GM21786 (cell line): ENCODE results near the gene IGFL4.

ENCODE experiments used
- ATAC-seq: cut with Tn5 transposase; IDR thresholded peaks from one replicate; pipeline ENCODE4 v1.9.1; 2021; ENCODE audit not compliant: unreplicated experiment

Gene IGFL4

DNA sequence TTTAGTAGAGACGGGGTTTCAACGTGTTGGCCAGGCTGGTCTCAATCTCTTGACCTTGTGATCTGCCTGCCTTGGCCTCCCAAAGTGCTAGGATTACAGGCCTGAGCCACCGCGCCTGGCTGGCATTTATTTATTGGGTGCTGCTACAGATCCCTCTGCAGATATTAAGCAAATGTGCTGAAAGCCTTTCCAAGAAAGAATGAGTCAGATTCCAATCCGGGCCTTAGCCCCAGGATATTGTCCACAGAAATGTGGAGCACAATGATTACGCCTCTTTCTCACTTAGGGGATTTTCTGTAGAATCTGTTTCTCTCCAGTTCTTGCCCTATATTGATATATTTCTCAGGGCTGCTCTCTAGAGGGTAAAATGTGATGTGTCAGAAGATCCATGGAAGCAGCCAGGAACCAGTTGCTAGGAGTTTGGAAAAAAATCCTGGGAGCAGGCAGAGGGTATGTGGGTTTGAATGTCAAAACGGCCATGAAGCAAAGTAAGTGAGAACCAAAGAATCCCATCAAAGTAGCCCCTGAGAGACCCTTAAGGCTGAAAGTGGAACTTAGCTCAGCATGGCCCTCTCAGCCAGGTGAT is 24.8 kb upstream of the IGFL4 start:
- ATAC-seq = no peak

DNA sequence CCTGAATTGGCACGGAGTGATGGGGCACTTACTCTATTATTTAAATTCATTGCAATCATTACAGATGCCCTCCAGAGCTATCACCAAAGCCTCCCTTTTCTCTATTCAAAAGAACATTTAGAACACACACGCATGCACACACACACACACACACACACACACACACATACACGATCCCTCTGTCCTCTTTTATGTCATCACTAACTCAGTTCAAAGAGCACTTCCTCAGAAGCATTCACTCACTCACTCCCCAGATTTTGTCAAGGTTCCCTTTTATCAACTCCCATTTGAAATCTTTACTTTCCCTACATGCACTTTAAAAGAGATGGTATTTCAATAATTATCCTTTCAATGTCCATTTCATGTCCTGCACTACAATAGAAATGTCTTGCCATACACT is 22.4 kb upstream of the IGFL4 start:
- ATAC-seq = no peak

GRCh38 chr19:46060012-46060411 is 19.2 kb upstream of the IGFL4 start:
- ATAC-seq = no peak

- no peak for ATAC-seq
These were observed 18.0 kb upstream of the IGFL4 start for GRCh38 chr19:46058778-46059177.

GRCh38 chr19:46056536-46056935 is 15.7 kb upstream of the IGFL4 start:
- no peak for ATAC-seq

- no peak for ATAC-seq
These were observed 12.1 kb upstream of the IGFL4 start for GRCh38 chr19:46052896-46053295.

GRCh38 chr19:46049597-46049996 is 8.8 kb upstream of the IGFL4 start:
- no peak for ATAC-seq

GRCh38 chr19:46043519-46043918 is 2.7 kb upstream of the IGFL4 start:
- no peak for ATAC-seq

DNA sequence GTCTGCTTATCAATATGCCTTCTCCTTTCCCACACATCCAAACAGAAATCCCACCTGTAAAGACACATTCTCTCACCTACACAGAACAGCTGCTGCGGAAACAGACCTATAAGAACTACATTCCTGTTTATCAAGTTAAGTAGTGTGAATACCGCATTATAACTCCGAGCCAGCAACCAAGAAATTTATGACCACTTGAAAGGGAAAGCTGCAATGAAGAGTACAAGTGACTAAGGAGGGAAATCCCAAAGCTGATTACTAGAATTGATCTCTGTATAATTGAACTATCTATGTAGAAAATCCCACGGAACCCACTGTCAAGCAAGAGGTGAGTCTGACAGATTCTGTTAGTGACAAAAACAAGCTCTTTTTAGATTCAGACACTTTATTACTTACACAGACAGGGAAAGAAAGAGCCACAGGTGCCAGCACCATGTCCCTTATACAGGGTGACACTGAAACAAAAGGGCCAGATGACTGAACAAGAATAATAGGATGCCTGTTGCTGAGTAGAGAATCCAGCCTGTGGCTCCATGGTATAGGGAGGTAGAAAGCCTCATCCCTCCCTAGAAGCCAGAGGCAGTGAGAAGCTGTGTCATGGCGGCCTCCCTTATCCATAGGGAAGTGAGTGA is 1.6 kb upstream of the IGFL4 start:
- ATAC-seq = no peak

GRCh38 chr19:46040125-46040524 is 677 bp downstream of the IGFL4 start:
- no peak for ATAC-seq

DNA sequence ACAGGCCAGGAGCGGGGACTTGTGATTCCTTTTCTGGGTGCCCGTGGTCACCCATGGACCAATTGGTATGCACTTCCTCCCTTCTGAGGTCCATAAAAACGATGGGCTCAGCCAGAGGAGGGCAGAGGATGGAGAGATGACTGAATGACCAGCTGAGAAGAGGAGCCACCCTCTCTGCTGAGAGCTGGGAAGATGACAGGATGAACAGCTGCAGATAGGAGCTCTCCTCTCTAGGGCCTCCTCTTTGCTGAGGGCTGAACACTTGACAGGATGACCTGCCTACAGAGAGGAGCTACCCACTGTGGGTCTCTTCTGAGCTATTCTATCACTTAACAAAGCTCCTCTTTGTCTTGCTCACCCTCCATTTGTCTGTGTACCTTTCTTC is 4.1 kb downstream of the IGFL4 start:
- no peak for ATAC-seq

GRCh38 chr19:46035986-46036743 is 4.6 kb downstream of the IGFL4 start:
- no peak for ATAC-seq

DNA sequence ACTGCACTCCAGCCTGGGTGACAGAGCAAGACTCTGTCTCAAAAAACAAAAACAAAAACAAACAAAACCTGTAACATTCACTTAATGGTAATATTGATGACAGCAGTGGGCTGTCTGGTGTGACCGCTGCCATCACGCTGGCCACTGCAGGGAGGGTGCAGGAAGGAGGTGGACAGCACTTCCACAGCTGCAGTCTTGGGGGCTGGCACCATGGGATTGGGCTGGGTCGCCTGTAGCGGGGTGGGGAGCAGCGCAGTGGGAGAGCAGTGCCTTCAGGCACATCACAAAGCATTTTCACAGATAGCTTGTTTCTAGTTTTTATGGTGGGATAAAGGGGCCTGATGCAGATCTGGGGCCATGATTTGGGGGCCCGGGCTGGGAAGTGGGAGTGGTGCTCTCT is 5.3 kb downstream of the IGFL4 start:
- no peak for ATAC-seq

DNA sequence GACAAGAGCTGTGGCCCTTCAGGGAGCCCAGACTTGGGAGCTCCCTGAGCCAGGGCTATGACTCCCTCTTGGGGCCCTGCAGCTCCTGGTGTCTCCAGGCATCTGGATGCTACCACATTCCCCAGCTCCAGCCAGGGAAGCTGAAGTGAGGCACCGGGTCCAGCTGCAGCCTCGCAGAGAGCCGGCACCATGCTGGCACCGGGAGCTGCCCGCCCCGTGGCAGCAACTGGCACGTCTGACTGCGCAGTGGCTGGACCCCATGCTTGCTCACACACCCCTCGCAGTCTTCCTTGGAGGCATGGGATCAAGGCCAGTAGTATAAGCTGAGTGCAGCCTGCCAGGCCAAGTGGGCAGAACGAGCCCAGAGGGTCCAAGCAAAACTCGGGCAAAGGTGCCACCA is 7.4 kb downstream of the IGFL4 start:
- ATAC-seq = no peak

GRCh38 chr19:46032597-46033025 is 8.2 kb downstream of the IGFL4 start:
- no peak for ATAC-seq

- no peak for ATAC-seq
These were observed 8.8 kb downstream of the IGFL4 start for GRCh38 chr19:46031781-46032596.

- ATAC-seq = no peak
These were observed 9.8 kb downstream of the IGFL4 start for GRCh38 chr19:46030812-46031550.

DNA sequence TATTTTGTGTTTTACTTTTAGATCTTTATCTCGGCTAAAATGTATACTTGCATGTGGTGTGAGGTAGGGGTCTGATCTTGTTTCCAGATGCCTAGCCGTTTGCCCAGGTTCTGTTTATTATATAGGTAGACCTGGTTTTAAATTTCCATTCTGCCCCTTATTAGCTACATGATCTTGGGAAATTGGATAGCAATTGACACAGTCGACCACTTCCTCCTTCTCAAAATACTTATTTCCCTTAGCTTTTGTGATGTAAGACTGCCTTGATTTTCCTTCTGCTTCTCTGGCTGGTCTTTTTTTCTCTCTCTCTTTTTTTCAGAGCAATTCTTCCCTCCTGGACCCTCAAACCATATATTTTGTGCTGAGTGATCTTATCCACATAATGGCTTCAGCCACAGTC is 15.0 kb downstream of the IGFL4 start:
- no peak for ATAC-seq

DNA sequence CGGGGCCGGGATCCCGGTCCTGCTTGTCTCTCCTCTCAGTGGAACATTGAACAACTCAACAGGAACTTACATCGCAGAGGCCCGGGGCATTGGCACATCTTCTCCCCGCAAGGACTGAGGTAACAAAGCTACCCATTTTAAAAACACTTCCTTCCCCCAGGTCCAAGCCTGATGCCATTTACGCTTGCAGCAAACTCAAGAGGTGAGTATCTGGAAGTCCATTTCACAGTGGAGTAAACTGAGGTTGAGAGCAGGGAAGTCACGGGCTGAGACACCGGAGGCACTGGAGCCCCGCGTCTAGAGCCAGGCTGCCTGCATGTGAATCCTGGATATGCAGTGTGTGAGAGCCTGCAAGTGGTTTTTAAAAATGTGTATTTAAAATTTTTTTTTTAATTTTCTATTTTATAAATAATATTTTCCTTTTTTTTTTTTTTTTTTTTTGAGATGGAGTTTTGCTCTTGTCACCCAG is 17.5 kb downstream of the IGFL4 start:
- no peak for ATAC-seq

DNA sequence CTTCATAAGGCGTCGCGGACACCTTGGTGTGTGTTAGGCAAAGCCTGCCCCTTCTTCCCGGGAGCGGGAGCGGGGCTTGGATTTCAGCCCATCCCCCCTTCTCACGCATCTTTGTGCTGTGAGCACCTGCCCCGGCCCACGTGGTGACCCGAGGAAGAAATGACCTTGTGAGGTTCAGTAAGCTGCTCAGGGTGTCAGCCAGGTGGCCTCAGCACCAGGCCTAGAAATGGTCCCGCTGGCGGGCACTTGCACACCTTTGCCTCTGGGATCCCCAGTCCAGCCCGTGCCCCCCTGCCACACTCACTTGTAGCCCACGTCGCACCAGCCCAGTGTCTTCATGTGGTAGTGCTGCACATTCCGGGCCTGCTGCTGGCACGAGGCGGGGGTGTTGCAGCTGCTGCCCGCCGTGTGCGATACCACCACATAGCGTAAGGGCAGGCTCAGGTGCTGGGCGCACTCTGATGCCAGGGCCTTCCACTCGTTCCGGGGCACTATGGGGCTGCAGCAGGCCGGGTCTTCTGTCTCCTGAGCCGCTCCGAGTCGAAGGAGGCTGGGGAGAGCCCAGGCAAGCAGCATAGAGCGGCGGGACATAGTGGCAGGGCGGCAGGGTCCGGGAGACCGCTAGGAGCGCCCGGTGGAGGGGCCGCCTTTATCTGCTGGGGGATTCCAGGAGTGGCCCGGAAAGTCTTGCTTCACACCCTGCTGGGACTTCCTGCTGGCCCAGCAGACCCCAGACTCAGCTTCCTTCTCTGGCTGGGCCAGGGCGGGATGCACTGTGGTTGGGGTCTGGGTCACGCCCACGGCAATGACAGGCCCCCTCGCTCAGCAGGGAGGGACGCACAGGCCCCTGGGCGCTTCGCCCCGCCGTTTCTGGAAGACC is 18.1 kb downstream of the IGFL4 start, which contains the start of gene PGLYRP1:
PGLYRP1 (minus strand) TSS at position 623 of the 880 bp plus-strand sequence; CDS start at position 591, 32 bp downstream.
- no peak for ATAC-seq
